HG03196 (cell line): ENCODE data around the gene TXNDC11.

Experiments used
- ATAC-seq: cut with Tn5 transposase; IDR thresholded peaks from one replicate; pipeline ENCODE4 v1.9.1; 2021; ENCODE audit not compliant: unreplicated experiment

TXNDC11 gene

GRCh38 chr16:11691771-11692170 lies 50.9 kb downstream of the TXNDC11 start:
- ATAC-seq: no peak

- no peak for ATAC-seq
These were observed 51.4 kb downstream of the TXNDC11 start for GRCh38 chr16:11691235-11691634.

GRCh38 chr16:11689031-11689840 lies 53.4 kb downstream of the TXNDC11 start:
- peak; percentile 79 for ATAC-seq

- no peak for ATAC-seq
These were observed 54.2 kb downstream of the TXNDC11 start for GRCh38 chr16:11688520-11688886.

- ATAC-seq: no peak
These were observed 54.8 kb downstream of the TXNDC11 start for GRCh38 chr16:11687601-11688519.

- no peak for ATAC-seq
These were observed 55.8 kb downstream of the TXNDC11 start for GRCh38 chr16:11686713-11687380.

GRCh38 chr16:11685844-11686618 lies 56.6 kb downstream of the TXNDC11 start:
- no peak for ATAC-seq

GRCh38 chr16:11684231-11685025 lies 58.2 kb downstream of the TXNDC11 start:
- no peak for ATAC-seq

- ATAC-seq: no peak
These were observed 59.5 kb downstream of the TXNDC11 start for GRCh38 chr16:11683145-11683544.

- ATAC-seq: peak; percentile 20
These were observed 60.0 kb downstream of the TXNDC11 start for GRCh38 chr16:11682655-11683096.

GRCh38 chr16:11681976-11682654 lies 60.5 kb downstream of the TXNDC11 start:
- ATAC-seq: peak; percentile 37

- no peak for ATAC-seq
These were observed 61.1 kb downstream of the TXNDC11 start for GRCh38 chr16:11681556-11681955.

GRCh38 chr16:11679941-11680911 lies 62.4 kb downstream of the TXNDC11 start:
- no peak for ATAC-seq

GRCh38 chr16:11679250-11679649 lies 63.4 kb downstream of the TXNDC11 start:
- no peak for ATAC-seq

GRCh38 chr16:11677959-11678881 lies 64.4 kb downstream of the TXNDC11 start:
- no peak for ATAC-seq

- no peak for ATAC-seq
These were observed 65.2 kb downstream of the TXNDC11 start for GRCh38 chr16:11677451-11677951.

GRCh38 chr16:11676799-11677198 lies 65.9 kb downstream of the TXNDC11 start:
- ATAC-seq: no peak
